H1 (cell line): ENCODE data around the gene TEK. TPM values are rescaled to one million over a fixed set of nuclear protein-coding genes. Genes with fewer than 3 reads are reported as not detected.
A peak's percentile ranks its signal among the peaks of the same experiment; 100 is the strongest.

Experiments
- CTCF ChIA-PET: fragments of 300-600 bp; sonication (Branson Sonifier 250); formaldehyde crosslinking; loops from one replicate; lab custom pipeline; 2021; ENCODE audit not compliant: partially characterized antibody; lab: Charles Lee
- POLR2A ChIA-PET: fragments of 300-600 bp; sonication (Branson Sonifier 250); formaldehyde crosslinking; loops from one replicate; lab custom pipeline; 2021; ENCODE audit warnings: inconsistent platforms; ENCODE audit not compliant: partially characterized antibody; lab: Charles Lee
- DNase-seq, 2 experiments: peaks; one replicate each; pipeline versions ENCODE4 v3.0.0 to v3.0.0-alpha.2; 2010 to 2022; ENCODE audit warnings: low spot score in 2 of 2, low read depth in 1 of 2, mixed read lengths in 1 of 2
- FAIRE-seq: peaks from 2 replicates; lab custom pipeline; 2011; peaks lifted over from hg19 to GRCh38; lab: Jason Lieb, UNC
- H2AFZ ChIP-seq: 2 replicates; pipeline ENCODE4 v1.8.1; 2012; ENCODE audit warnings: low read length, inconsistent platforms
- H2AK5ac ChIP-seq: 2 replicates; pipeline ENCODE4 v1.6.1; 2013; ENCODE audit warnings: low read depth, low read length
- H2BK120ac ChIP-seq: replicated peaks from 2 replicates; pipeline ENCODE3; 2013; ENCODE audit warnings: low read depth, low read length, inconsistent platforms
- H2BK12ac ChIP-seq: 2 replicates; pipeline ENCODE4 v1.6.1; 2013; ENCODE audit warnings: low read depth, low read length
- H2BK15ac ChIP-seq: 2 replicates; pipeline ENCODE4 v1.6.1; 2013; ENCODE audit warnings: low read length
- H2BK20ac ChIP-seq: 2 replicates; pipeline ENCODE4 v1.6.1; 2013; ENCODE audit warnings: low read length
- H2BK5ac ChIP-seq: 2 replicates; pipeline ENCODE4 v1.6.1; 2013; ENCODE audit warnings: low read depth, low read length
- H3K14ac ChIP-seq: 2 replicates; pipeline ENCODE4 v1.6.1; 2013; ENCODE audit warnings: inconsistent platforms; ENCODE audit not compliant: insufficient read length
- H3K18ac ChIP-seq: 2 replicates; pipeline ENCODE4 v1.6.1; 2013; ENCODE audit warnings: low read length; ENCODE audit errors: extremely low read depth
- H3K23ac ChIP-seq: 2 replicates; pipeline ENCODE4 v1.6.1; 2013; ENCODE audit warnings: inconsistent platforms; ENCODE audit not compliant: insufficient read length
- H3K23me2 ChIP-seq: 2 replicates; pipeline ENCODE4 v1.6.1; 2013; ENCODE audit warnings: low read depth, low read length
- H3K27ac ChIP-seq: 2 replicates; pipeline ENCODE4 v1.6.1; 2011; ENCODE audit warnings: low read depth, low read length, inconsistent platforms
- H3K27me3 ChIP-seq, 4 experiments: replicated peaks in 1 of 4; 1 replicate in 1 of 4; 2 replicates in 3 of 4; pipeline versions ENCODE4 v1.6.1 to v1.8.1; 2011 to 2013; ENCODE audit warnings: low read length in 3 of 4, mild to moderate bottlenecking in 3 of 4, inconsistent platforms in 2 of 4, mixed read lengths in 2 of 4, moderate library complexity in 1 of 4; ENCODE audit not compliant: control insufficient read depth in 3 of 4, insufficient read depth in 3 of 4; ENCODE audit errors: extremely low read depth in 1 of 4
- H3K36me3 ChIP-seq, 4 experiments: 2 replicates each; pipeline versions ENCODE4 v1.6.1 to v1.8.1; 2011 to 2013; ENCODE audit warnings: mild to moderate bottlenecking in 4 of 4, low read length in 3 of 4, moderate library complexity in 2 of 4, control low read depth in 1 of 4, inconsistent platforms in 1 of 4; ENCODE audit not compliant: insufficient read depth in 4 of 4, control insufficient read depth in 2 of 4
- H3K4ac ChIP-seq: replicated peaks from 2 replicates; pipeline ENCODE3; 2013; ENCODE audit warnings: low read length, low read depth, mixed read lengths, inconsistent platforms; ENCODE audit not compliant: insufficient read length
- H3K4me1 ChIP-seq, 4 experiments: replicated peaks in 1 of 4; 1 replicate in 1 of 4; 2 replicates in 3 of 4; pipeline versions ENCODE4 v1.6.1 to v1.8.1; 2011 to 2013; ENCODE audit warnings: low read length in 3 of 4, inconsistent platforms in 2 of 4, mixed read lengths in 1 of 4; ENCODE audit not compliant: insufficient read depth in 4 of 4, control insufficient read depth in 3 of 4
- H3K4me2 ChIP-seq, 2 experiments: 2 replicates each; pipeline versions ENCODE4 v1.6.1 to v1.8.1; 2011 to 2013; ENCODE audit warnings: low read depth in 2 of 2, low read length in 2 of 2, control low read depth in 1 of 2, inconsistent platforms in 1 of 2, mild to moderate bottlenecking in 1 of 2; ENCODE audit not compliant: insufficient read depth in 1 of 2
- H3K4me3 ChIP-seq, 4 experiments: fragments of 200-600, 300-600 bp in 1 of 4; sonication (generic), shearing (Covaris generic), sonication (Bioruptor Twin) in 1 of 4; 2 replicates each; pipeline versions ENCODE4 v1.5.1 to v1.8.1; 2011 to 2016; ENCODE audit warnings: low read length in 4 of 4, low read depth in 3 of 4, control low read depth in 2 of 4, inconsistent platforms in 2 of 4, mild to moderate bottlenecking in 2 of 4, mixed read lengths in 1 of 4, moderate library complexity in 1 of 4; ENCODE audit not compliant: insufficient read depth in 2 of 4; ENCODE audit errors: extremely low read depth in 1 of 4
- H3K56ac ChIP-seq: replicated peaks from 2 replicates; pipeline ENCODE3; 2013; ENCODE audit warnings: low read depth, mild to moderate bottlenecking, mixed read lengths, low read length, inconsistent platforms; ENCODE audit not compliant: insufficient read length
- H3K79me1 ChIP-seq: 2 replicates; pipeline ENCODE4 v1.6.1; 2013; ENCODE audit warnings: low read depth, low read length, control low read depth
- H3K79me2 ChIP-seq, 2 experiments: 2 replicates each; pipeline versions ENCODE4 v1.6.1 to v1.8.1; 2012 to 2013; ENCODE audit warnings: low read length in 2 of 2, mild to moderate bottlenecking in 2 of 2, inconsistent platforms in 1 of 2; ENCODE audit not compliant: insufficient read depth in 2 of 2, control insufficient read depth in 1 of 2
- H3K9ac ChIP-seq, 4 experiments: replicated peaks in 1 of 4; 1 replicate in 1 of 4; 2 replicates in 3 of 4; pipeline versions ENCODE4 v1.6.1 to v1.8.1; 2011 to 2013; ENCODE audit warnings: low read depth in 3 of 4, low read length in 3 of 4, control low read depth in 2 of 4, mild to moderate bottlenecking in 2 of 4, moderate library complexity in 2 of 4, inconsistent platforms in 1 of 4; ENCODE audit errors: extremely low read depth in 1 of 4
- H3K9me3 ChIP-seq, 2 experiments: 2 replicates each; pipeline versions ENCODE4 v1.6.1 to v1.8.1; 2012 to 2013; ENCODE audit warnings: mild to moderate bottlenecking in 2 of 2, moderate library complexity in 2 of 2, control low read depth in 1 of 2, inconsistent platforms in 1 of 2, low read depth in 1 of 2, low read length in 1 of 2, mixed read lengths in 1 of 2; ENCODE audit not compliant: insufficient read depth in 2 of 2
- H4K20me1 ChIP-seq, 2 experiments: replicated peaks in 1 of 2; 2 replicates each; pipeline versions ENCODE3 to v1.8.1; 2011 to 2013; ENCODE audit warnings: inconsistent platforms in 2 of 2, low read length in 2 of 2, mild to moderate bottlenecking in 1 of 2; ENCODE audit not compliant: insufficient read depth in 2 of 2, control insufficient read depth in 1 of 2
- H4K5ac ChIP-seq: 2 replicates; pipeline ENCODE4 v1.6.1; 2013; ENCODE audit warnings: low read length, low read depth, mixed read lengths, inconsistent platforms; ENCODE audit not compliant: insufficient read length
- H4K8ac ChIP-seq: 2 replicates; pipeline ENCODE4 v1.8.0; 2013; ENCODE audit warnings: mild to moderate bottlenecking, moderate library complexity, low read length, inconsistent platforms; ENCODE audit not compliant: insufficient read depth; ENCODE audit errors: extremely low read depth
- H4K91ac ChIP-seq: replicated peaks from 2 replicates; pipeline ENCODE3; 2013; ENCODE audit warnings: low read length, mixed read lengths, inconsistent platforms; ENCODE audit not compliant: insufficient read length
- TAF1 ChIP-seq: IDR thresholded peaks from 2 replicates; pipeline ENCODE4 v1.6.1; 2011; ENCODE audit warnings: mild to moderate bottlenecking, low read depth, low read length
- YY1 ChIP-seq: IDR thresholded peaks from 2 replicates; pipeline ENCODE4 v1.6.1; 2011; ENCODE audit warnings: low read depth, mild to moderate bottlenecking, low read length
- WGBS, 2 experiments: shearing (Covaris generic) in 1 of 2; methylation state at CpG; one replicate each; pipeline versions ENCODE4 v1.1.6 to v1.1.7; 2013 to 2015; ENCODE audit warnings: low lambda C conversion rate in 2 of 2, mixed read lengths in 2 of 2, inconsistent platforms in 1 of 2, low coverage in 1 of 2, missing lambda C conversion rate in 1 of 2; ENCODE audit not compliant: insufficient replicate concordance in 2 of 2, insufficient coverage in 1 of 2, insufficient read length in 1 of 2; ENCODE audit errors: extremely low coverage in 1 of 2, missing lambda C conversion rate in 1 of 2; 5-methylcytosine and 5-hydroxymethylcytosine counted together
- polyA plus RNA-seq, 7 experiments: library from polyadenylated mRNA; depleted of rRNA in 3 of 7; stranded (reverse) in 5 of 7; unstranded in 2 of 7; fragments of >200 nt in 5 of 7; fragments of 200-250 nt in 2 of 7; gene quantifications; 1 replicate in 5 of 7; 2 replicates in 1 of 7; 4 replicates in 1 of 7; pipeline versions ENCODE4 v1.2.1 to v1.2.3, GENCODE V29; 2011 to 2013; ENCODE audit warnings: missing spikeins in 2 of 7, mixed read lengths in 2 of 7
- total RNA-seq: library from RNA; stranded (reverse); fragmentation: NEBNext Ultra II Directional; extraction: Animal tissue kit (Norgen Biotek cat#: 25700); gene quantifications from 2 replicates; pipeline ENCODE4 v1.2.1, GENCODE V29; 2021

TEK gene
- total and polyA plus RNA-seq, 2 of the 8 experiments (the other 6 are each of a cell fraction or from before 2014, with no cell fraction given): 11.0 to 35.8 TPM

DNA sequence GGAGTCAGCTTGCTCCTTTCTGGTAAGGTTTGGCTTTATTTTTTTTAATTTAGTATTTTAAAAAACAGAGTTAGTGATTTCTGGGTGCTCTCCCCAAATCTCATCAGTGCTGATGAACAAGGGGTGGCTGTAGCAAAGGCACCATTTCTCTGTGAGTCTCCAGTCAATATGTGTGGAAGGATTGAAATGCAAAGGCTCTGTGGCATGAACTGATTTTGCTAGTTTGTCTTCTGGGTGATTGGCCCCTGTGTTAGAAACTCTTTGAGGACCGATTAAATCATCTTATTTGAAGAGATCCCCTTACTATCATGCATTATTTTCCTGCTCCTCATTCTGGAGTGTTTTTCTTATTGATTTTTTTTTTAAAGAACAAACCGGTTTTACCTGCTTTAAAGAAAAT lies 596 bp downstream of the TEK start:
- ChIA-PET CTCF (interaction anchor here (1.2 kb wide), 1 partner anchor 15 kb away, joined by 3 read pairs; no protein-coding TSS in a partner anchor), POLR2A (no interaction called here)
- Histone ChIP-seq H2BK15ac (no peak overlapping the region), H2AFZ (peak overlapping the region; percentile 93), H2BK5ac (peak overlapping the region; percentile 13), H4K5ac (no peak overlapping the region), H3K4me2 (peak overlapping the region; percentile 68 to 79), H3K18ac (no peak overlapping the region), H3K9ac (peak overlapping the region; percentile 76 to 85 (median 80)), H2BK20ac (no peak overlapping the region; the same call in 1 of the 2 replicates), H3K14ac (no peak overlapping the region), H3K79me1 (no peaks in the 10 kb centered on the region), H3K27ac (peak overlapping the region; percentile 56; the same call in 1 of the 2 replicates), H2BK12ac (peak overlapping the region; percentile 28; the same call in 1 of the 2 replicates), H3K27me3 (no peaks in the 10 kb centered on the region), H2AK5ac (no peak overlapping the region), H3K23ac (no peak overlapping the region), H3K4me1 (peaks cover 0 to 8% (median 1%) of the 10 kb centered on the region in 4 experiments; a peak in 1 of 7 replicates), H3K9me3 (no peaks in the 10 kb centered on the region), H3K4me3 (peak overlapping the region; percentile 40 to 60 (median 48)), H4K20me1 (no peaks in the 10 kb centered on the region), H4K91ac (no peak overlapping the region), H3K23me2 (peaks cover 5% of the 10 kb centered on the region; the same call in 1 of the 2 replicates), H3K4ac (no peak overlapping the region), H3K36me3 (no peaks in the 10 kb centered on the region), H2BK120ac (no peak overlapping the region), H4K8ac (no peak overlapping the region), H3K79me2 (peaks cover 0 to 32% of the 10 kb centered on the region in 2 experiments; a peak in 2 of 4 replicates), H3K56ac (no peak overlapping the region)
- TF ChIP-seq TAF1: peak; percentile 8; the same call in 1 of the 2 replicates
- TF ChIP-seq YY1: no peak
- FAIRE-seq: peak; percentile 57
- WGBS, 2 experiments: 13% methylated on average over 2 of the region's 2 CpGs; no CpG with 5 or more reads in 1 of the 2 experiments
- no peak for DNase-seq
